ENCODE measurements around the gene TRAF5.

DNA sequence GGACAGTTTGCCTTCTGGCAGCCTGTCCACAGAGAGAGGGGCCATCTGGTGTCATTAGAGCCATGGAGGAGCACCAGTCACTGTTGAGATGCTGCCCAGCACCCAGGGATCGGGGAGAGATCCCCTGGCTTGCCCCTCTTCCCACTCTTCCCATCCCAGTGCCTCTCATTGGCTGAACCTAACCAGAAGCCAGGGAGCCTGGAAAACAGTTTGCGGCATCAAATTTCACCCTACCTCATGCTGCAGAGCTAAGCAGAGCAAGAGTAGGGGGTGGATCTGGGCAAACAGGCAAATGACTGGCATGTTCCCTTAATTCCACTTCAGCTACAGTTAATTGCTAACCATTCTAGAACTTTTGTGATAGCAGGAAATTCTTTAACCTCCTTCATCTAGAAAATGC lies 19.1 kb downstream of the TRAF5 start:
- TF ChIP-seq, protein P1, sequence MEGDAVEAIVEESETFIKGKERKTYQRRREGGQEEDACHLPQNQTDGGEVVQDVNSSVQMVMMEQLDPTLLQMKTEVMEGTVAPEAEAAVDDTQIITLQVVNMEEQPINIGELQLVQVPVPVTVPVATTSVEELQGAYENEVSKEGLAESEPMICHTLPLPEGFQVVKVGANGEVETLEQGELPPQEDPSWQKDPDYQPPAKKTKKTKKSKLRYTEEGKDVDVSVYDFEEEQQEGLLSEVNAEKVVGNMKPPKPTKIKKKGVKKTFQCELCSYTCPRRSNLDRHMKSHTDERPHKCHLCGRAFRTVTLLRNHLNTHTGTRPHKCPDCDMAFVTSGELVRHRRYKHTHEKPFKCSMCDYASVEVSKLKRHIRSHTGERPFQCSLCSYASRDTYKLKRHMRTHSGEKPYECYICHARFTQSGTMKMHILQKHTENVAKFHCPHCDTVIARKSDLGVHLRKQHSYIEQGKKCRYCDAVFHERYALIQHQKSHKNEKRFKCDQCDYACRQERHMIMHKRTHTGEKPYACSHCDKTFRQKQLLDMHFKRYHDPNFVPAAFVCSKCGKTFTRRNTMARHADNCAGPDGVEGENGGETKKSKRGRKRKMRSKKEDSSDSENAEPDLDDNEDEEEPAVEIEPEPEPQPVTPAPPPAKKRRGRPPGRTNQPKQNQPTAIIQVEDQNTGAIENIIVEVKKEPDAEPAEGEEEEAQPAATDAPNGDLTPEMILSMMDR (IDR thresholded peaks at IDR 0.05; ENCODE audit: extremely low read depth in 1 of 2, insufficient read depth in 1 of 2, low read depth in 1 of 2, low read length in 2 of 2): no peak
- TF ChIP-seq EZH2 (IDR thresholded peaks at IDR 0.05; ENCODE audit: borderline replicate concordance, low read depth, low read length, severe bottlenecking) (no peak), POLR2AphosphoS5 (IDR thresholded peaks at IDR 0.05; ENCODE audit: insufficient read depth, low read depth, low read length) (no peak), POLR2A (IDR thresholded peaks at IDR 0.05; ENCODE audit: low read depth, low read length) (no peak), FOS (IDR thresholded peaks at IDR 0.05; ENCODE audit: borderline replicate concordance, insufficient read depth, low read length) (no peak), JUN (IDR thresholded peaks at IDR 0.05; ENCODE audit: borderline replicate concordance, insufficient read depth, insufficient read length, low read depth) (no peak), GATA2 (IDR thresholded peaks at IDR 0.05; ENCODE audit: insufficient read depth, insufficient read length, low read depth, low read length) (no peak), MYC (IDR thresholded peaks at IDR 0.05; ENCODE audit: low read depth, low read length) (no peak)
- TF ChIP-seq, protein P2, sequence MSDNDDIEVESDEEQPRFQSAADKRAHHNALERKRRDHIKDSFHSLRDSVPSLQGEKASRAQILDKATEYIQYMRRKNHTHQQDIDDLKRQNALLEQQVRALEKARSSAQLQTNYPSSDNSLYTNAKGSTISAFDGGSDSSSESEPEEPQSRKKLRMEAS (IDR thresholded peaks at IDR 0.05; ENCODE audit: insufficient read depth, insufficient read length): no peak

Data from endothelial cell of umbilical vein (primary cell).